ENCODE results near the gene RTL5. TPM values are rescaled to one million over a fixed set of nuclear protein-coding genes. Genes with fewer than 3 reads are reported as not detected.

Gene RTL5
- total and polyA plus RNA-seq, 2 experiments from 2014 or later, result 0.31 to 0.94 TPM

DNA sequence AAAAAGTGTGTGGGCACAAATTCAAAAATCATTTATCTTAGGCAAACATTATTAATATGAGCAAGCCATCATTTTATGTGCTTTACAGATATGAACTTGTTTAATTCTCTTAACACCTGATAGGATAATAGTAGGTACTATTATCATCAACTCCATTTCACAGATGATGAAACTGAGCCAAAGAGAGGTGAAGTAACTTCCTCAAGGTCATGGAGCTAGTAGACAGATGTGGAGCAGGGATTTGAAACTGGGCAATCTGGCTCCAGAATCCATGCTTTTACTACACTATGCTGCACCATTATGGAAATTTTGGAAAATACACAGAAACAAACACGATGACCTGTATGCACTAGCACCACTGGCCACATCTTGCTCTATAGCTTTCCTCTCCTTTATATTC is 48.8 kb upstream of the RTL5 start:
- TF ChIP-seq CREB1 (CRISPR knock-in tag; IDR thresholded peaks at IDR 0.05; ENCODE audit: low read depth) (no peak), STAT1 (IDR thresholded peaks at IDR 0.05; ENCODE audit: unreplicated experiment) (no peak), POLR2AphosphoS5 (IDR thresholded peaks at IDR 0.05; ENCODE audit: low read depth) (no peak)
- TF ChIP-seq, protein P1, sequence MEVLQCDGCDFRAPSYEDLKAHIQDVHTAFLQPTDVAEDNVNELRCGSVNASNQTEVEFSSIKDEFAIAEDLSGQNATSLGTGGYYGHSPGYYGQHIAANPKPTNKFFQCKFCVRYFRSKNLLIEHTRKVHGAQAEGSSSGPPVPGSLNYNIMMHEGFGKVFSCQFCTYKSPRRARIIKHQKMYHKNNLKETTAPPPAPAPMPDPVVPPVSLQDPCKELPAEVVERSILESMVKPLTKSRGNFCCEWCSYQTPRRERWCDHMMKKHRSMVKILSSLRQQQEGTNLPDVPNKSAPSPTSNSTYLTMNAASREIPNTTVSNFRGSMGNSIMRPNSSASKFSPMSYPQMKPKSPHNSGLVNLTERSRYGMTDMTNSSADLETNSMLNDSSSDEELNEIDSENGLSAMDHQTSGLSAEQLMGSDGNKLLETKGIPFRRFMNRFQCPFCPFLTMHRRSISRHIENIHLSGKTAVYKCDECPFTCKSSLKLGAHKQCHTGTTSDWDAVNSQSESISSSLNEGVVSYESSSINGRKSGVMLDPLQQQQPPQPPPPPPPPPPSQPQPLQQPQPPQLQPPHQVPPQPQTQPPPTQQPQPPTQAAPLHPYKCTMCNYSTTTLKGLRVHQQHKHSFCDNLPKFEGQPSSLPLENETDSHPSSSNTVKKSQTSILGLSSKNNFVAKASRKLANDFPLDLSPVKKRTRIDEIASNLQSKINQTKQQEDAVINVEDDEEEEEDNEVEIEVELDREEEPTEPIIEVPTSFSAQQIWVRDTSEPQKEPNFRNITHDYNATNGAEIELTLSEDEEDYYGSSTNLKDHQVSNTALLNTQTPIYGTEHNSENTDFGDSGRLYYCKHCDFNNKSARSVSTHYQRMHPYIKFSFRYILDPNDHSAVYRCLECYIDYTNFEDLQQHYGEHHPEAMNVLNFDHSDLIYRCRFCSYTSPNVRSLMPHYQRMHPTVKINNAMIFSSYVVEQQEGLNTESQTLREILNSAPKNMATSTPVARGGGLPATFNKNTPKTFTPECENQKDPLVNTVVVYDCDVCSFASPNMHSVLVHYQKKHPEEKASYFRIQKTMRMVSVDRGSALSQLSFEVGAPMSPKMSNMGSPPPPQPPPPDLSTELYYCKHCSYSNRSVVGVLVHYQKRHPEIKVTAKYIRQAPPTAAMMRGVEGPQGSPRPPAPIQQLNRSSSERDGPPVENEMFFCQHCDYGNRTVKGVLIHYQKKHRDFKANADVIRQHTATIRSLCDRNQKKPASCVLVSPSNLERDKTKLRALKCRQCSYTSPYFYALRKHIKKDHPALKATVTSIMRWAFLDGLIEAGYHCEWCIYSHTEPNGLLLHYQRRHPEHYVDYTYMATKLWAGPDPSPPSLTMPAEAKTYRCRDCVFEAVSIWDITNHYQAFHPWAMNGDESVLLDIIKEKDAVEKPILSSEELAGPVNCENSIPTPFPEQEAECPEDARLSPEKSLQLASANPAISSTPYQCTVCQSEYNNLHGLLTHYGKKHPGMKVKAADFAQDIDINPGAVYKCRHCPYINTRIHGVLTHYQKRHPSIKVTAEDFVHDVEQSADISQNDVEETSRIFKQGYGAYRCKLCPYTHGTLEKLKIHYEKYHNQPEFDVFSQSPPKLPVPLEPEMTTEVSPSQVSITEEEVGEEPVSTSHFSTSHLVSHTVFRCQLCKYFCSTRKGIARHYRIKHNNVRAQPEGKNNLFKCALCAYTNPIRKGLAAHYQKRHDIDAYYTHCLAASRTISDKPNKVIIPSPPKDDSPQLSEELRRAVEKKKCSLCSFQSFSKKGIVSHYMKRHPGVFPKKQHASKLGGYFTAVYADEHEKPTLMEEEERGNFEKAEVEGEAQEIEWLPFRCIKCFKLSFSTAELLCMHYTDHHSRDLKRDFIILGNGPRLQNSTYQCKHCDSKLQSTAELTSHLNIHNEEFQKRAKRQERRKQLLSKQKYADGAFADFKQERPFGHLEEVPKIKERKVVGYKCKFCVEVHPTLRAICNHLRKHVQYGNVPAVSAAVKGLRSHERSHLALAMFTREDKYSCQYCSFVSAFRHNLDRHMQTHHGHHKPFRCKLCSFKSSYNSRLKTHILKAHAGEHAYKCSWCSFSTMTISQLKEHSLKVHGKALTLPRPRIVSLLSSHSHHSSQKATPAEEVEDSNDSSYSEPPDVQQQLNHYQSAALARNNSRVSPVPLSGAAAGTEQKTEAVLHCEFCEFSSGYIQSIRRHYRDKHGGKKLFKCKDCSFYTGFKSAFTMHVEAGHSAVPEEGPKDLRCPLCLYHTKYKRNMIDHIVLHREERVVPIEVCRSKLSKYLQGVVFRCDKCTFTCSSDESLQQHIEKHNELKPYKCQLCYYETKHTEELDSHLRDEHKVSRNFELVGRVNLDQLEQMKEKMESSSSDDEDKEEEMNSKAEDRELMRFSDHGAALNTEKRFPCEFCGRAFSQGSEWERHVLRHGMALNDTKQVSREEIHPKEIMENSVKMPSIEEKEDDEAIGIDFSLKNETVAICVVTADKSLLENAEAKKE (CRISPR knock-in tag; IDR thresholded peaks at IDR 0.05), result no peak
- TF ChIP-seq, protein P2, sequence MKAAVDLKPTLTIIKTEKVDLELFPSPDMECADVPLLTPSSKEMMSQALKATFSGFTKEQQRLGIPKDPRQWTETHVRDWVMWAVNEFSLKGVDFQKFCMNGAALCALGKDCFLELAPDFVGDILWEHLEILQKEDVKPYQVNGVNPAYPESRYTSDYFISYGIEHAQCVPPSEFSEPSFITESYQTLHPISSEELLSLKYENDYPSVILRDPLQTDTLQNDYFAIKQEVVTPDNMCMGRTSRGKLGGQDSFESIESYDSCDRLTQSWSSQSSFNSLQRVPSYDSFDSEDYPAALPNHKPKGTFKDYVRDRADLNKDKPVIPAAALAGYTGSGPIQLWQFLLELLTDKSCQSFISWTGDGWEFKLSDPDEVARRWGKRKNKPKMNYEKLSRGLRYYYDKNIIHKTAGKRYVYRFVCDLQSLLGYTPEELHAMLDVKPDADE (IDR thresholded peaks at IDR 0.05), result no peak
- TF ChIP-seq, protein P3, sequence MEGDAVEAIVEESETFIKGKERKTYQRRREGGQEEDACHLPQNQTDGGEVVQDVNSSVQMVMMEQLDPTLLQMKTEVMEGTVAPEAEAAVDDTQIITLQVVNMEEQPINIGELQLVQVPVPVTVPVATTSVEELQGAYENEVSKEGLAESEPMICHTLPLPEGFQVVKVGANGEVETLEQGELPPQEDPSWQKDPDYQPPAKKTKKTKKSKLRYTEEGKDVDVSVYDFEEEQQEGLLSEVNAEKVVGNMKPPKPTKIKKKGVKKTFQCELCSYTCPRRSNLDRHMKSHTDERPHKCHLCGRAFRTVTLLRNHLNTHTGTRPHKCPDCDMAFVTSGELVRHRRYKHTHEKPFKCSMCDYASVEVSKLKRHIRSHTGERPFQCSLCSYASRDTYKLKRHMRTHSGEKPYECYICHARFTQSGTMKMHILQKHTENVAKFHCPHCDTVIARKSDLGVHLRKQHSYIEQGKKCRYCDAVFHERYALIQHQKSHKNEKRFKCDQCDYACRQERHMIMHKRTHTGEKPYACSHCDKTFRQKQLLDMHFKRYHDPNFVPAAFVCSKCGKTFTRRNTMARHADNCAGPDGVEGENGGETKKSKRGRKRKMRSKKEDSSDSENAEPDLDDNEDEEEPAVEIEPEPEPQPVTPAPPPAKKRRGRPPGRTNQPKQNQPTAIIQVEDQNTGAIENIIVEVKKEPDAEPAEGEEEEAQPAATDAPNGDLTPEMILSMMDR (conservative IDR thresholded peaks at IDR 0.05; ENCODE audit: low read depth in 2 of 2), result no peak

More for the DNA sequence above, 48.8 kb upstream of the RTL5 start:
- no peaks in the 10 kb centered on the region for H3F3A ChIP-seq (replicated peaks; ENCODE audit: low read depth)
- peaks cover 1% of the 10 kb centered on the region for H3K27me3 Mint-ChIP-seq (ENCODE audit: insufficient read depth, low read depth, poor library complexity)
- no peaks in the 10 kb centered on the region for H3K9me2 ChIP-seq (ENCODE audit: insufficient read depth)
- peak overlapping the region; percentile 87 for H3K27ac ChIP-seq (ENCODE audit: low read depth)
- no peaks in the 10 kb centered on the region for H4K20me1 ChIP-seq (replicated peaks; ENCODE audit: insufficient read depth)
- no peaks in the 10 kb centered on the region; the same call in 2 of the 3 replicates for H3K4me1 Mint-ChIP-seq
- no peaks in the 10 kb centered on the region for H3K27me3 ChIP-seq (ENCODE audit: insufficient read depth)
- H3K36me3 Mint-ChIP-seq (ENCODE audit: low read depth), result no peaks in the 10 kb centered on the region
- no peak overlapping the region; the same call in 1 of the 2 replicates for H3K27ac Mint-ChIP-seq
- DNase-seq (ENCODE audit: low spot score) (no peak), ATAC-seq (no peak)
- no peaks in the 10 kb centered on the region for H3K4me1 ChIP-seq (ENCODE audit: insufficient read depth)
- H3K9me3 Mint-ChIP-seq, result peaks cover 16% of the 10 kb centered on the region; the same call in 2 of the 3 replicates
- no peaks in the 10 kb centered on the region for H3K36me3 ChIP-seq (ENCODE audit: insufficient read depth)
- H3K79me2 ChIP-seq (replicated peaks; ENCODE audit: insufficient read depth), result peaks cover 15% of the 10 kb centered on the region
- H3K4me3 Mint-ChIP-seq, result no peak overlapping the region
- H3K4me2 ChIP-seq, result peak overlapping the region; percentile 74
- H3K4me3 ChIP-seq, result peak overlapping the region; percentile 76
- H2AFZ ChIP-seq, result no peak overlapping the region

Measured in GM23338 (cell line).